Activated CD8-positive, alpha-beta memory T cell treated with anti-CD3 and anti-CD28 coated beads for 48 hours (primary cell): ENCODE results near the gene SPATA32.

Experiments used
- DNase-seq, 3 experiments: peaks; one replicate each; pipeline ENCODE4 v3.0.0-alpha.2; 2020; ENCODE audit warnings: low read depth in 2 of 3, low spot score in 2 of 3

SPATA32 gene

GRCh38 chr17:45247429-45248131 lies 14.3 kb downstream of the SPATA32 start:
- peak; percentile 90 to 95 (median 95) for DNase-seq

- no peak for DNase-seq
Observed at GRCh38 chr17:45246861-45247428, 14.9 kb downstream of the SPATA32 start.

GRCh38 chr17:45246338-45246737 lies 15.6 kb downstream of the SPATA32 start:
- no peak for DNase-seq

GRCh38 chr17:45244725-45245656 lies 16.9 kb downstream of the SPATA32 start:
- no peak for DNase-seq

- no peak for DNase-seq
Observed at GRCh38 chr17:45243750-45244149, 18.1 kb downstream of the SPATA32 start.

- no peak for DNase-seq
Observed at GRCh38 chr17:45242029-45242414, 19.9 kb downstream of the SPATA32 start.

GRCh38 chr17:45241328-45242028 lies 20.4 kb downstream of the SPATA32 start:
- DNase-seq, result no peak

- DNase-seq, result no peak
Observed at GRCh38 chr17:45240905-45241327, 21.0 kb downstream of the SPATA32 start.

GRCh38 chr17:45238155-45238774 lies 23.6 kb downstream of the SPATA32 start:
- DNase-seq, result no peak

GRCh38 chr17:45237686-45238085 lies 24.2 kb downstream of the SPATA32 start:
- no peak for DNase-seq

GRCh38 chr17:45236282-45236606 lies 25.6 kb downstream of the SPATA32 start:
- DNase-seq, result no peak

GRCh38 chr17:45235416-45236281 lies 26.2 kb downstream of the SPATA32 start:
- DNase-seq, result peak in 1 of 3 experiments; percentile 61

- DNase-seq, result no peak
Observed at GRCh38 chr17:45234641-45235415, 27.1 kb downstream of the SPATA32 start.

GRCh38 chr17:45233423-45233924 lies 28.4 kb downstream of the SPATA32 start:
- no peak for DNase-seq

- DNase-seq, result no peak
Observed at GRCh38 chr17:45232514-45233422, 29.1 kb downstream of the SPATA32 start.

GRCh38 chr17:45231481-45232116 lies 30.3 kb downstream of the SPATA32 start:
- no peak for DNase-seq

GRCh38 chr17:45230787-45231480 lies 31.0 kb downstream of the SPATA32 start:
- no peak for DNase-seq
